Fibroblast of mammary gland (primary cell): ENCODE data around the gene EFNA5.

Experiments
- DNase-seq: peaks from one replicate; pipeline ENCODE4 v3.0.0-alpha.2; 2010; ENCODE audit warnings: low read depth
- H3K4me3 ChIP-seq: 2 replicates; pipeline ENCODE4 v1.5.1; 2011; ENCODE audit warnings: low read depth, mild to moderate bottlenecking, low read length, moderate library complexity; ENCODE audit not compliant: control insufficient read depth
- TF ChIP-seq, protein P1 (sequence below): conservative IDR thresholded peaks from 2 replicates; pipeline ENCODE4 v1.5.1; 2011; ENCODE audit warnings: low read depth, low read length, inconsistent platforms; ENCODE audit not compliant: control insufficient read depth, insufficient read depth

The EFNA5 gene

DNA sequence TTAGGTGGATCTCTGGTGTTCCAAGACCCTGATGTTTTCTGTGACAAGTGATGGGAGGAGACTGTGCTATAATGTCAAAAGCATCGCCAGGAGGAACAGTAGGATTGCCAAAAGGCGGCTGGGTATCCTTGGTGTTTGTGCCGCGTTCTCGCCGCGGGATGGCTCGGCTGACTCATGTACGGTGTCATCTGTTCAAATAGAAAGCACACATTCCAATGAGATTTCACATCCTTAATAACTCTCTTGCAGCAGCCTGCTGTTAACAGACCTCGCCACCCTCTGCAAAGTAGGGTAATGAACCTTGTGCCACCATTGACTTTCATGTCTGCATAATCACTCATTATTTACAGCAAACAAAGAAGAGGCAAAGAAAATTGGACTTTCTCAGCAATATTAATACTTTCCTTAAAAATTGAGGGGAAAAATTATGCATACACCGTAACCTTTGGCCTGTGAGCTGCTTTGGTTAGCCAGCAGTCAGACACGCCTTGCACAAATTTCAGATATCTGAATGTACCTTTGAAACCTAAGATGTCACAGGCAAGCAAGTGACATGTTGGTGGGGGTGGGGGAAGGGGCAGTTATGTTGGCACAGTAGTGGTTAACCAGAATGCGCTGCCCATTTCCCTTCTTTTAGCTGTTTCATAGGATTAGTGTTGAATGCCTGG is 289.4 kb downstream of the EFNA5 start:
- DNase-seq = peak; percentile 83
- TF ChIP-seq, protein P1, sequence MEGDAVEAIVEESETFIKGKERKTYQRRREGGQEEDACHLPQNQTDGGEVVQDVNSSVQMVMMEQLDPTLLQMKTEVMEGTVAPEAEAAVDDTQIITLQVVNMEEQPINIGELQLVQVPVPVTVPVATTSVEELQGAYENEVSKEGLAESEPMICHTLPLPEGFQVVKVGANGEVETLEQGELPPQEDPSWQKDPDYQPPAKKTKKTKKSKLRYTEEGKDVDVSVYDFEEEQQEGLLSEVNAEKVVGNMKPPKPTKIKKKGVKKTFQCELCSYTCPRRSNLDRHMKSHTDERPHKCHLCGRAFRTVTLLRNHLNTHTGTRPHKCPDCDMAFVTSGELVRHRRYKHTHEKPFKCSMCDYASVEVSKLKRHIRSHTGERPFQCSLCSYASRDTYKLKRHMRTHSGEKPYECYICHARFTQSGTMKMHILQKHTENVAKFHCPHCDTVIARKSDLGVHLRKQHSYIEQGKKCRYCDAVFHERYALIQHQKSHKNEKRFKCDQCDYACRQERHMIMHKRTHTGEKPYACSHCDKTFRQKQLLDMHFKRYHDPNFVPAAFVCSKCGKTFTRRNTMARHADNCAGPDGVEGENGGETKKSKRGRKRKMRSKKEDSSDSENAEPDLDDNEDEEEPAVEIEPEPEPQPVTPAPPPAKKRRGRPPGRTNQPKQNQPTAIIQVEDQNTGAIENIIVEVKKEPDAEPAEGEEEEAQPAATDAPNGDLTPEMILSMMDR = no peak
- H3K4me3 ChIP-seq = no peak overlapping the region

DNA sequence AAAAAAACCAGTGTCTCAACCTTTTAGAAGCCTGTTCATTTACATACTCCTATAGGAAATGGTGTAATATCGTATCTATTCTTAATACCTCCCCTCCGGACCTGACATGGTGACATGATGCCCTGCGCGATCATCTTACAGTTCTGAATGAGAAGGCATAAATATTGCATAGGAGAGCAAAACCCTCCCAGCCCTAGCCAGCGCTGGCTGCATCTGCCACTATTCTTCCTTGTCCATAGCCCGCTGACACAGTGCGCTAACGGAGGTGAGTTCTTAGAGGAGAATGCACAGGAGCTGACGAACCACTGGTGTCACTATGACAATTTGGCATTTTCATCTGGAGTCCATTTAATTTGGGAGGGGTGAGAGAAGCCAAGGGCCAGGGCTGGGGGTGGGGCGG is 290.1 kb downstream of the EFNA5 start:
- DNase-seq = no peak
- TF ChIP-seq, protein P1 = no peak
- H3K4me3 ChIP-seq = no peak overlapping the region

DNA sequence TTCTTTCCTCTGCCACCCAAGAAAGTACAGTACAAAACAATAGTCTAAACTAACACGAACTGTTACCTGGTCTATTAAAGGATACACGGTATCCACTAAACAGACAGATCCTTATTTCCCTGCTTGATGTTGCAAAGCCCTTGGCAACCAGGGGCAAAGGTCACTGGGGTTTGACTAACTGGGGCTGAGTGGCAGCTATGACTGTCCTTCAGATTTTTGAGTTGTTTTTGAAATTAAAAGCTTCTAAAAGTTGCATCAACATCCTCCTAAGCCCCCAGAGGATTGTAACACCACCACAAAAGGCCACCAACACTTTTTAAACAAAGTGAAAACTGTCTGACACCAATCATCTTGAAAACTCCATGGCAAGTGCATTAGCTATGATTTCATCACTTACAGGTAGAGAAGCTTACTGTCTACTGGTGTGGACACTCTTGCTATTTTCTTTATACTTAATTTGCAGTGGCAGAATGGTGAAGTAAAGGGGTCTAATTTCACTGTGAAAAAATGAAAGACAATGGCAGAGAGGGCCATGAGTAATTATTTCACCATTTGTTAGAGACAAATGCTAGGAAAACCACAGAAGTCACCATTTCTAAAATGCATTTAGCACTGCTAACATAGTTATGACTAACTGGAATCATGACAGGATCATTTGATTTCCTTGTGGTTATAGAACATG is 292.4 kb downstream of the EFNA5 start:
- H3K4me3 ChIP-seq = no peak overlapping the region
- TF ChIP-seq, protein P1 = no peak
- peak; percentile 50 for DNase-seq

DNA sequence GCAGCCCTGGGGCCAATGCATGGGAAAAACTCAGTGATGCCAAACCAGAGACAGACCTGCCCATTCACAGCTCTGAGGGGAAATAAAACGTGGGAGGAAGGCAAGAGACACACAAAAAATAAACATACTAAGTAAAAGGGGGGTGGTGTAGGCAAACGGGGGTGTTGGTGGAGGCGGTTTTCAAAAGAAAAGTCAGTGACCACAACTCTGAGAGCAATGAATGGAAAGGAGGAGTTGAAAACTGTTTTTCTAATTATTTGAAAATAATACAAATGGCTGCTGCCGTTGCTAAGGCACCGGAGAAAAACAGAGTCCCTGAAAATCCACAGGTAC is 293.5 kb downstream of the EFNA5 start:
- no peak overlapping the region for H3K4me3 ChIP-seq
- no peak for DNase-seq
- TF ChIP-seq, protein P1 = no peak

DNA sequence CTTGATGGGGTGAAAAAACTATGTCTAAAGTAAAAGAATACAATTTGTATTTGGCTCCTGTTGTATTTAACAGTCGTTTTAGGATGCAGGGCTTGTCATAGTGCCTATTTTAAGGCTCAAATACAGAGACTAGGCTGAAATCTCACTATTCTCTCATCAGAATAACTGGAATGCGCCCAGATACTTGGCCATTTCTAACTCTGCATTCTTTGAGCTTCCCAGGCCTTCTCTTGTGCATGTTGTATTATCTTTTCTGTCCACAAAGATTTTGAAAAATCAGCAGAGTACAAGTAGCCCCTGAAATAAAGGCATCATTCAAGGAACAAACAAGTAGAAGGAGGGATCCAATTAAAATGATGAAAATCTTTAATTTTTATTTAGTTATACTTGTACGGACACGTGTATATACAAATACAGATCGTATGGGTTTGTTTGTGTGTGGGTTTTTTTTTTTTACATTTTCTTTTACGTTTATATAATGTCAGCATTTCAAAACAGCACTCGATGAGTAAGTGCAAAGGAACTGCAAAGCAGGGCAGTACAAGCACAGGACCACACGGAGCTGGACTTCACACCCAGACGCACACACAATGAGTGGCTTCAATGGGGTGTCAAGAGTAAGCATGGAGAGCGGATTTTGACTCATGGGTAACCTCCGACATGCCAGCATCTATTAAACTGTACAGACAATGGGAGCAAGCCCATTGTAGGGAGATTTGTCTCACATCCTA is 294.0 kb downstream of the EFNA5 start:
- H3K4me3 ChIP-seq = no peak overlapping the region
- TF ChIP-seq, protein P1 = no peak
- DNase-seq = peak; percentile 31

DNA sequence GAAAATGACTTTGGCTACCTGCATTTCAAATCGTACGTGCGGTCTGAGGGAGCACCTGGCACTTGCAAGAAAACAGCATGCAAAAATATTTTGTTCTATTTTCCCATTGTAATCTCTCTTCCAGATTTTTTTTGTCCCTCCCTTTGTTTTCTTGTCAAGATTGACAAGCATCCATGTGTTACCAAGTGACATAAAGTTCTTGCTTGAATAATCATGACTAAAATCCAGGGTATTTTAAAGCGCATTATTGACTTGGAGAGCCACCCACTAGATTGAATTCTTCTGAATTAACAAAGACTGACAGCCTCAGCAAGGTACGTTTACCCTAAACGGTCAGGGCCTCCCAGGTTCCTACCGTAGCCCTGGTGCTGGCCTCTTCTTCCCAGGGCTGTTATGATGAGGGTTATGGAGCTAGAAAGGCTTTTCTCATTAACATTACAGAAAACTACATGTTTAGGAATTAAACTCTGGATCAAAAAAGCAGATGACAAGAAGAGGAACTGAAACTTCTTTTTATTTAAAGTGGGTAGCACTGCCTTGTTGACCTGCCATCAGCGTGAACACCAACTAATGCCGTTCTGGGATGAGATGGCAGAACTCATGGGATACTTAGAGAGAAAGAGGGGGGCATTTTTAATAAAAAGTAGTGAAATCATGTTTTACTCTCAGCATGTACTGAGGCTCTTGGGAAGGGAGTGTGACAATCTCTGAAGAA is 297.0 kb downstream of the EFNA5 start:
- DNase-seq = no peak
- TF ChIP-seq, protein P1 = no peak
- H3K4me3 ChIP-seq = no peak overlapping the region
